Pons (tissue), 1 donor: ENCODE measurements around the gene HOXA1.

Source experiments
- DNase-seq: peaks from one replicate; pipeline ENCODE4 v3.0.0-alpha.2; 2016; ENCODE audit warnings: low spot score

HOXA1 gene

GRCh38 chr7:27131390-27131819 is 35.6 kb upstream of the HOXA1 start:
- DNase-seq, result no peak

GRCh38 chr7:27130540-27131389 is 35.0 kb upstream of the HOXA1 start, which contains the start of gene HOXA4:
TSS of gene HOXA4 (minus strand) at chr7:27130757. CDS start at chr7:27130733, 24 bp downstream.
- peak; percentile 48 for DNase-seq

GRCh38 chr7:27129729-27130539 is 34.1 kb upstream of the HOXA1 start:
- no peak for DNase-seq

GRCh38 chr7:27128776-27129728 is 33.3 kb upstream of the HOXA1 start:
- no peak for DNase-seq

- no peak for DNase-seq
Measured at GRCh38 chr7:27128034-27128433, 32.2 kb upstream of the HOXA1 start.

- DNase-seq, result no peak
Measured at GRCh38 chr7:27126596-27127327, 31.0 kb upstream of the HOXA1 start.

- no peak for DNase-seq
Measured at GRCh38 chr7:27125986-27126394, 30.2 kb upstream of the HOXA1 start.

GRCh38 chr7:27124902-27125689 is 29.3 kb upstream of the HOXA1 start:
- no peak for DNase-seq

GRCh38 chr7:27124096-27124901 is 28.5 kb upstream of the HOXA1 start:
- DNase-seq, result no peak

- no peak for DNase-seq
Measured at GRCh38 chr7:27123477-27124053, 27.8 kb upstream of the HOXA1 start.

- no peak for DNase-seq
Measured at GRCh38 chr7:27123007-27123476, 27.2 kb upstream of the HOXA1 start.

- DNase-seq, result no peak
Measured at GRCh38 chr7:27122077-27122910, 26.5 kb upstream of the HOXA1 start.

- no peak for DNase-seq
Measured at GRCh38 chr7:27121684-27122076, 25.9 kb upstream of the HOXA1 start.

GRCh38 chr7:27119412-27119911 is 23.7 kb upstream of the HOXA1 start:
- DNase-seq, result no peak

GRCh38 chr7:27118580-27118979 is 22.8 kb upstream of the HOXA1 start:
- no peak for DNase-seq

- DNase-seq, result no peak
Measured at GRCh38 chr7:27117887-27118491, 22.2 kb upstream of the HOXA1 start.
